ENCODE results near the gene RASGEF1C.

RASGEF1C gene

DNA sequence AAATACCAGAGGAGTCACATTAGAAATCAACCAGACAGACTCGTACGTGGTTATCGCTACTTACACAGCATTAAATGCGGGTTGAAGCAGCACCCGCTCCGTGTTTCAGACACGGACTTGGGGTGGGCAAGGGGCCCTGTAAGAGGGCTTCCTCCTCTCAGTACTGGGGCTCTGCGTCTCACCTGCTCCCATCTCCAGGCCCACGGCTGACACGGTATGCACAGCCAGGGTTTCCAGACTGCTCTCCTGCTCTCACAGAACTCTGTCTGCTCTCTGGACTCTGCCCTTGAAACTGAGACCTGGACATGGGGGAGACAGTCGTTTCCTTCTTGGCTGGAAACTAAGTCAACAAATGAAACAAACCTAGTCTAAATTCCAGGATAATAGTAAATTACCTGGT is 24.7 kb upstream of the RASGEF1C start:
- no peak overlapping the region for H3K27ac ChIP-seq (ENCODE audit: low read depth in 2 of 2, low read length in 2 of 2)
- H3K9ac ChIP-seq (ENCODE audit: low read depth in 1 of 2, low read length in 2 of 2) = no peak overlapping the region
- peaks cover 2 to 3% of the 10 kb centered on the region in 2 donors for H3K9me3 ChIP-seq (ENCODE audit: control insufficient read depth in 2 of 2, low read length in 2 of 2)
- peaks cover 34 to 36% of the 10 kb centered on the region in 2 donors for H3K36me3 ChIP-seq (ENCODE audit: control insufficient read depth in 2 of 2, insufficient read depth in 2 of 2, low read length in 2 of 2)
- no peaks in the 10 kb centered on the region for H3K27me3 ChIP-seq (ENCODE audit: control insufficient read depth in 2 of 2, insufficient read depth in 2 of 2, low read length in 2 of 2)
- H3K4me1 ChIP-seq (ENCODE audit: control insufficient read depth in 2 of 2, insufficient read depth in 2 of 2, low read length in 2 of 2) = no peaks in the 10 kb centered on the region
- no peak overlapping the region for H3K4me3 ChIP-seq (ENCODE audit: low read length in 2 of 2)

DNA sequence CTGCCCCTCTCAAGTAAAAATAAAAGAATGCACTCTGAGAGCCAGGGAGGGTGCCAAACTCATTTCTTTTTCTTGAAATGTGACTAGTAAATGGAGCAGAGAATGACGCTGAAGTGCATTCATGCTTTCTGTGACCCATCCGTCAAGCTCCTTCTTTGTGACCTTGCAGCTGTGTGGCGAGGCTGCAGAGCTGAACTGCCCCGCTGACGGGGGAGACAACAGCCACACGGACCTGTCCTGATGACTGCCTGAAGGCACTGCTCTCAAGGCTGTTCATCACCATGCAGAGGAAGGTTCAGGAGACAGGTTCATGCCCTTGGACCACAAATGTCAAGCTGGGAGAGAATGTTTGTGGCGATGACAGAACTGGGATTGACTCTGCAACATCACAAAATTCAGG is 21.0 kb upstream of the RASGEF1C start:
- Histone ChIP-seq H3K4me1 (ENCODE audit: control insufficient read depth in 2 of 2, insufficient read depth in 2 of 2, low read length in 2 of 2) (no peaks in the 10 kb centered on the region), H3K9ac (ENCODE audit: low read depth in 1 of 2, low read length in 2 of 2) (no peak overlapping the region), H3K27ac (ENCODE audit: low read depth in 2 of 2, low read length in 2 of 2) (no peak overlapping the region), H3K27me3 (ENCODE audit: control insufficient read depth in 2 of 2, insufficient read depth in 2 of 2, low read length in 2 of 2) (no peaks in the 10 kb centered on the region), H3K4me3 (ENCODE audit: low read length in 2 of 2) (no peak overlapping the region), H3K36me3 (ENCODE audit: control insufficient read depth in 2 of 2, insufficient read depth in 2 of 2, low read length in 2 of 2) (peaks cover 8 to 12% of the 10 kb centered on the region in 2 donors), H3K9me3 (ENCODE audit: control insufficient read depth in 2 of 2, low read length in 2 of 2) (peaks cover 2 to 3% of the 10 kb centered on the region in 2 donors)

DNA sequence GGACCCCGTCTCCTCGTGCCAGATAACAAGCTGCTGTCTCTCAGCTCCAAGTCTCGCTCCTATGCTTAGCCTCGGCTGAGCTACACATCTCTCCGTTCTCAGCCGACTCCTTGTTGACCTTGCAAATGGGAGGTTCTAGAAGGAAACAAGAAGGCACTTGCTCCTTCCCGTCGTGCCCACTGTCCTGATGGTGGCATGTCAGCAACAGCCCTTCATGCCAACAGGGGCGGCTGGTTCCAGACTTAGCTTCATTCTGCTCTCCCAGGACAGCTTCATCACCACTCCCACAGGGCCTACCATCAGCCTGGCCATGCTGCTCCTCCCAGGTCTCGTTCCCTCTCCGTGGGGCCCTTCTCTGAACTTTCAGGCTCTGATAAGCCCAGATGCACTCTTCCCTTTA is 13.0 kb upstream of the RASGEF1C start:
- Histone ChIP-seq H3K4me3 (ENCODE audit: low read length in 2 of 2) (no peak overlapping the region), H3K36me3 (ENCODE audit: control insufficient read depth in 2 of 2, insufficient read depth in 2 of 2, low read length in 2 of 2) (no peaks in the 10 kb centered on the region), H3K4me1 (ENCODE audit: control insufficient read depth in 2 of 2, insufficient read depth in 2 of 2, low read length in 2 of 2) (no peaks in the 10 kb centered on the region), H3K9me3 (ENCODE audit: control insufficient read depth in 2 of 2, low read length in 2 of 2) (peaks cover 5 to 6% of the 10 kb centered on the region in 2 donors), H3K27ac (ENCODE audit: low read depth in 2 of 2, low read length in 2 of 2) (no peak overlapping the region), H3K27me3 (ENCODE audit: control insufficient read depth in 2 of 2, insufficient read depth in 2 of 2, low read length in 2 of 2) (no peaks in the 10 kb centered on the region), H3K9ac (ENCODE audit: low read depth in 1 of 2, low read length in 2 of 2) (no peak overlapping the region)

DNA sequence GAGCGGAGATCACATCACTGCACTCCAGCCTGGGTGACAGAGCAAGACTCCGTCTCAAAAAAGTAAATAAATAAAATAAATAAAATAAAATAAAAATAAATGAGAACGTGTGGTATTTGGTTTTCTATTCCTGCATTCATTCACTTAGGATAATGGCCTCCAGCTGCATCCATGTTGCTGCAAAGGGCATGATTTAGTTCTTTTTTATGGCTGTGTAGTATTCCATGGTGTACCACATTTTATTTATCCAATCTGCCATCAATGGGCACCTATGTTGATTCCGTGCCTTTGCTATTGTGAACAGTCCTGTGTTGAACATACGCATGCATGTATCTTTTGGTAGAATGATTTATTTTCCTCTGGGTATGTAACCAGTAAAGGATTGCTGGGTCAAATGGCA is 8.8 kb upstream of the RASGEF1C start:
- Histone ChIP-seq H3K9me3 (ENCODE audit: control insufficient read depth in 2 of 2, low read length in 2 of 2) (peaks cover 5% of the 10 kb centered on the region in 2 donors), H3K36me3 (ENCODE audit: control insufficient read depth in 2 of 2, insufficient read depth in 2 of 2, low read length in 2 of 2) (no peaks in the 10 kb centered on the region), H3K4me1 (ENCODE audit: control insufficient read depth in 2 of 2, insufficient read depth in 2 of 2, low read length in 2 of 2) (no peaks in the 10 kb centered on the region), H3K27ac (ENCODE audit: low read depth in 2 of 2, low read length in 2 of 2) (no peak overlapping the region), H3K4me3 (ENCODE audit: low read length in 2 of 2) (no peak overlapping the region), H3K9ac (ENCODE audit: low read depth in 1 of 2, low read length in 2 of 2) (no peak overlapping the region), H3K27me3 (ENCODE audit: control insufficient read depth in 2 of 2, insufficient read depth in 2 of 2, low read length in 2 of 2) (no peaks in the 10 kb centered on the region)

DNA sequence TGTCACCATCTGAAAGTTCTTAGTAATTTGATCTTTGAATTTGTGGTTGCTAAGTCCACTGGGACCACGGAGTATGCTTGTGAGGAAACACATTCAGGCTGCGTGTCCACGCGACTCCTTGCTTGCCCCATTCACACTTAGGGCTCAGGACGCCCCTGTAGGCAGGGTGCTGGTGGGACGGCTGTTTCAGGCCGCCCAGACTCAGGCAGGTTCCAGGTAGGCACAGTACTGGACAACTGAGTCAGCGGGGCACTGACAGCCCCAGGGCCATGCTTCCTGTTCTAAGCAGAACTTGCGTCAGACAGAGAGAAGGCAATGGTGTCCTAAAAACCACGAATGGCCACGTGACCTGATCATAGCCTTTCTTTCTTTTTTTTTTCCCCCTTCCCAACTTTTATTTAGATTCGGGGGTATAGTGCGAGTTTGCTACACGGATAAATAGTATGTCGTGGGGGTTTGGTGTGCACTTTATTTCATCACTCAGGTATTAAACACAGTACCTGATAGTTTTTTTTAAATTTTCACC is 7.7 kb upstream of the RASGEF1C start:
- no peak overlapping the region for H3K9ac ChIP-seq (ENCODE audit: low read depth in 1 of 2, low read length in 2 of 2)
- H3K27me3 ChIP-seq (ENCODE audit: control insufficient read depth in 2 of 2, insufficient read depth in 2 of 2, low read length in 2 of 2) = no peaks in the 10 kb centered on the region
- H3K4me1 ChIP-seq (ENCODE audit: control insufficient read depth in 2 of 2, insufficient read depth in 2 of 2, low read length in 2 of 2) = peaks cover 0 to 2% of the 10 kb centered on the region in 2 donors
- no peak overlapping the region for H3K27ac ChIP-seq (ENCODE audit: low read depth in 2 of 2, low read length in 2 of 2)
- H3K9me3 ChIP-seq (ENCODE audit: control insufficient read depth in 2 of 2, low read length in 2 of 2) = peaks cover 2 to 4% of the 10 kb centered on the region in 2 donors
- H3K4me3 ChIP-seq (ENCODE audit: low read length in 2 of 2) = no peak overlapping the region
- no peaks in the 10 kb centered on the region for H3K36me3 ChIP-seq (ENCODE audit: control insufficient read depth in 2 of 2, insufficient read depth in 2 of 2, low read length in 2 of 2)

DNA sequence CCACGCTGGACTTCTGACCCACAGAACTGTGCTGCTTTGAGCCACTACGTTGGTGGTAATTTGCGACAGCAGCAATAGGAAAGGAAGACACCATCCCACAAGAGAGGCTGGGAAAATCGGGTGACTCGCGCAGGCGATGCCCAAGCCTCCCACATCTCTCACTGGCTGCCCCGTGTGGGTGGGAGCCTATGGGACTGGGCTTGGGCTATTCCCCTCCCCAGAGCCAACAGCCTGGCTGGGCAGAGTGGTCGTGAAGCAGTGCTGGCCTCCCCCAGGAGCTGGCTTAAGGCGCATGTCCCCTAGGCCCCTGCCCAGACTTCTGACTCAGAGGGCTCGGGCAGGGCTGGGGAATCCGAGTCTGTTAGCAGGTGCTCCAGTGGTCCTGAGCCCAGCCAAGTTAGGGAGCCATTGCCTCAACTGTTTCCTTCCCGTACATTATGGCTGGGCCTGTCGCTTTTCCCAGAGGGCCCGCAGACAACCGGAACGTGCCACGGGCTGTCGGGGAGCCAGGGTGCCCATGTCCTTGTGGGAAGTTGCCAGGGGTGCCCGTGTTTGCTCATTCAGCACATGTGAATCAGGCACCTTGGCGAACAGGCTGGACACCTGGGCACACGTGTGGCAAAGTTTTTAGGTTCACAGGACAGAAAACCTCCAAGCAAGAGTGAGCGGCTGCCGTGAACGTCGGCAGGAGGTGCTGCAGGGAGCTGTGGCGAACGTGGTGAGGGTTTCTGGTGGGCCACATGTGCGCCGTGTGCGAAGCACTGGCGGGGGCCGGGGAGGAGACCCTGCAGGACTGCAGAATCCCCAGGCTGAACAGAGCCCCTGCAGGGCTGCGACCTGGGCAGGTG is 7.0 kb upstream of the RASGEF1C start:
- Histone ChIP-seq H3K4me1 (ENCODE audit: control insufficient read depth in 2 of 2, insufficient read depth in 2 of 2, low read length in 2 of 2) (peaks cover 0 to 2% of the 10 kb centered on the region in 2 donors), H3K9ac (ENCODE audit: low read depth in 1 of 2, low read length in 2 of 2) (no peak overlapping the region), H3K27ac (ENCODE audit: low read depth in 2 of 2, low read length in 2 of 2) (no peak overlapping the region), H3K9me3 (ENCODE audit: control insufficient read depth in 2 of 2, low read length in 2 of 2) (peaks cover 2% of the 10 kb centered on the region in 2 donors), H3K36me3 (ENCODE audit: control insufficient read depth in 2 of 2, insufficient read depth in 2 of 2, low read length in 2 of 2) (no peaks in the 10 kb centered on the region), H3K4me3 (ENCODE audit: low read length in 2 of 2) (no peak overlapping the region), H3K27me3 (ENCODE audit: control insufficient read depth in 2 of 2, insufficient read depth in 2 of 2, low read length in 2 of 2) (no peaks in the 10 kb centered on the region)

DNA sequence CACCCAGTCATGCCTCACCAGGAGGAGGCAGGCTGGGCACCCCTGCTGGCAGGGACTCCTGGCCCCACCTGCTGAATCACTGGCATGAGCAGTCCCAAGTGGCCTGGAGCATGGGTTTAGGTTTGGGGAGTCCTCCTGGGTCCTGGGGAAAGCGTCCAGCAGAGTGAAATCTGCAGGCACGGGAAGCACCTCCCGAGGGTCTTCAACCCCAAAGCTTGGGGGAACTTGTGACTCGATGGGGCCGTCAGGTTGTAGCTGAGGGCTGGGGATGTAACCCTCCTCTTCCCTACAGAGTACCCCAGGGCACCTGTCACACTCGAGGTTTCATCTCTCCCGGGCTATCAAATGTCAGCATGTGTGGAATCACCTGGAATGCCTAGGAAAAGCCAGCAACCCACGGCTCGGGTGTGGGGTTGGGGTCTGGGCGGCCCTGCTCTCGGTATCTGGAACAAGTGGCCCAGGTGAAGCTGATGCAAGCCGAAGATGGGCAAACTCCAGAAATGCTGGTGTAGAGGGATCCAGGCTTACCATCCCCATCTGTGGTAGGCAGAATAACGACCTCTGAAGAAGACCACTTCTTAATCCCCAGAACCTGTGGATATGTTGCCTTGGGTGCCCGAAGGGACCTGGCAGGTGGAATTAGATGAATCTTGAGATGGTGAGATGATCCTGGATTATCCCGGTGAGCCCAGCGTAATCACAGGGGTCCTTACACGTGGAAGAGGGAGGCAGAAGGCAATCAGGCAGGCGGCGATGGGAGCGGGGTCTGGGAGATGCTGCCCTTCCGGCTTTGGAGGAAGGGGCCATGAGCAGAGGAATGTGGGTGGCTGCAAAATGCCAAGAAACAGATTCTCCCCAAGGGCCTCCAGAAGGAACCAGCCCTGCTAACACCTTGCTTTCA is 6.1 kb upstream of the RASGEF1C start:
- H3K9me3 ChIP-seq (ENCODE audit: control insufficient read depth in 2 of 2, low read length in 2 of 2) = peaks cover 0 to 2% of the 10 kb centered on the region in 2 donors

DNA sequence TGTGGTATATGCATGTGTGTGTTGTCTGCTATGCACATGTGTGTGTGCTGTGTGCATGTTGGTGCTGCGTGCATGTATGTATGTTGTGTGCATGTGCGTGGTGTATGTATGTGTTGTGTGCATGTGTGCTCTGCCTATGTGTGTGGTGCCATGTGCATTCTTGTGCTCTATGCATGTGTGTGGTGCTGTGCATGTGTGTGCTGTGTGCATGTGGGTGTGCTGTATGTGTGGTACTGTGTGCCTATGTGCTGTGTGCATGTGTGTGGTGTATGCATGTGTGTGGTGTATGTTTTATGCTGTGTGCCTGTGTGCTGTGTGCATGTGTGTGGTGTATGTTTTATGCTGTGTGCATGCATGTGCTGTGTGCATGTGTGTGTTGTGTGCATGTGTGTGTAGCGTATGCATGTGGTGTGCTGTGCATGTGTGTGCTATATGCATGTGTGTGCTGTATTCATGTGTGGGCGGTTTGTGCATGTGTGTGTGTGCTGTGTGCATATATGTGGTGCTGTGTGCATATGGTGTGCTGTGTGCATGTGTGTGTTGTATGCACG is 4.7 kb upstream of the RASGEF1C start:
- H3K4me3 ChIP-seq (ENCODE audit: low read length in 2 of 2) = no peak overlapping the region
- H3K27ac ChIP-seq (ENCODE audit: low read depth in 2 of 2, low read length in 2 of 2) = no peak overlapping the region
- no peaks in the 10 kb centered on the region for H3K36me3 ChIP-seq (ENCODE audit: control insufficient read depth in 2 of 2, insufficient read depth in 2 of 2, low read length in 2 of 2)
- no peak overlapping the region for H3K9ac ChIP-seq (ENCODE audit: low read depth in 1 of 2, low read length in 2 of 2)
- no peaks in the 10 kb centered on the region for H3K27me3 ChIP-seq (ENCODE audit: control insufficient read depth in 2 of 2, insufficient read depth in 2 of 2, low read length in 2 of 2)
- peaks cover 0 to 2% of the 10 kb centered on the region in 2 donors for H3K4me1 ChIP-seq (ENCODE audit: control insufficient read depth in 2 of 2, insufficient read depth in 2 of 2, low read length in 2 of 2)
- H3K9me3 ChIP-seq (ENCODE audit: control insufficient read depth in 2 of 2, low read length in 2 of 2) = peaks cover 0 to 2% of the 10 kb centered on the region in 2 donors

More for the DNA sequence above, 6.1 kb upstream of the RASGEF1C start:
- no peak overlapping the region for H3K27ac ChIP-seq (ENCODE audit: low read depth in 2 of 2, low read length in 2 of 2)
- no peaks in the 10 kb centered on the region for H3K36me3 ChIP-seq (ENCODE audit: control insufficient read depth in 2 of 2, insufficient read depth in 2 of 2, low read length in 2 of 2)
- no peak overlapping the region for H3K4me3 ChIP-seq (ENCODE audit: low read length in 2 of 2)
- no peaks in the 10 kb centered on the region for H3K27me3 ChIP-seq (ENCODE audit: control insufficient read depth in 2 of 2, insufficient read depth in 2 of 2, low read length in 2 of 2)
- peaks cover 0 to 2% of the 10 kb centered on the region in 2 donors for H3K4me1 ChIP-seq (ENCODE audit: control insufficient read depth in 2 of 2, insufficient read depth in 2 of 2, low read length in 2 of 2)
- no peak overlapping the region for H3K9ac ChIP-seq (ENCODE audit: low read depth in 1 of 2, low read length in 2 of 2)

DNA sequence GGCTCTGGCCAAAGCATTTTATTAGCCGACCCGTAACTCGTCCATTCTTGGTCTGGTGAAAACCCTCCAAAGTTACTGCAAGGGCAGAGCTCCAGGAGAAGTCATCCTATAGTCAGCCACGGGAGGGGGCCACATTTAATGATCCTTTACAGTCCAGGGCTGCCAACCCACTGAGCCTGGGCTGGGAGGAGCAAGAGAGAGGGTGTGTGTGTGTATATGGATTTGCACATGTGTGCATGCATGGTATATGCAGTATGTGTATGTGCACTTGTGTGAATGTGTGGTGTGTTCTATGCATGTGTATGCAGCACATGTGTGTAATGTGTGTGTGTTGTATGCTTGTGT is 4.2 kb upstream of the RASGEF1C start:
- no peak overlapping the region for H3K27ac ChIP-seq (ENCODE audit: low read depth in 2 of 2, low read length in 2 of 2)
- H3K9me3 ChIP-seq (ENCODE audit: control insufficient read depth in 2 of 2, low read length in 2 of 2) = peaks cover 0 to 2% of the 10 kb centered on the region in 2 donors
- peaks cover 3% of the 10 kb centered on the region in 2 donors for H3K27me3 ChIP-seq (ENCODE audit: control insufficient read depth in 2 of 2, insufficient read depth in 2 of 2, low read length in 2 of 2)
- no peak overlapping the region for H3K9ac ChIP-seq (ENCODE audit: low read depth in 1 of 2, low read length in 2 of 2)
- no peaks in the 10 kb centered on the region for H3K36me3 ChIP-seq (ENCODE audit: control insufficient read depth in 2 of 2, insufficient read depth in 2 of 2, low read length in 2 of 2)
- peaks cover 4 to 5% of the 10 kb centered on the region in 2 donors for H3K4me1 ChIP-seq (ENCODE audit: control insufficient read depth in 2 of 2, insufficient read depth in 2 of 2, low read length in 2 of 2)
- no peak overlapping the region for H3K4me3 ChIP-seq (ENCODE audit: low read length in 2 of 2)

Data from mucosa of rectum (tissue), 2 donors.